Uterus (tissue), 4 donors: ENCODE data around the gene CAMTA1. TPM values are rescaled to one million over a fixed set of nuclear protein-coding genes. Genes with fewer than 3 reads are reported as not detected.

Experiments
- DNase-seq, 2 donors: peaks; one replicate each; pipeline ENCODE4 v3.0.0-alpha.2; 2019 to 2020
- H3K27ac ChIP-seq, 2 donors: fragments of 200-600 bp; sonication (generic); 1 replicate in 1 of 2; 2 replicates in 1 of 2; pipeline ENCODE4 v1.5.1; 2016 to 2018
- H3K27me3 ChIP-seq, 2 donors: fragments of 200-600 bp; sonication (generic); one replicate each; pipeline ENCODE4 v1.5.1; 2018 to 2019; ENCODE audit warnings: control low read depth in 1 of 2
- H3K36me3 ChIP-seq, 2 donors: fragments of 200-600 bp; sonication (generic); one replicate each; pipeline ENCODE4 v1.5.1; 2019; ENCODE audit warnings: control low read depth in 1 of 2
- H3K4me1 ChIP-seq, 2 donors: fragments of 200-600 bp; sonication (generic); one replicate each; pipeline ENCODE4 v1.5.1; 2018 to 2019; ENCODE audit warnings: control low read depth in 1 of 2
- H3K4me3 ChIP-seq, 2 donors: fragments of 200-600 bp; sonication (generic); 1 replicate in 1 of 2; 2 replicates in 1 of 2; pipeline ENCODE4 v1.5.1; 2018 to 2019; ENCODE audit warnings: mild to moderate bottlenecking in 1 of 2
- H3K9me3 ChIP-seq, 2 donors: fragments of 200-600 bp; sonication (generic); one replicate each; pipeline ENCODE4 v1.5.1; 2019; ENCODE audit warnings: control low read depth in 1 of 2
- POLR2A ChIP-seq, 2 donors: fragments of 450-650 bp; IDR thresholded peaks; one replicate each; pipeline ENCODE4 v1.6.1; 2016; ENCODE audit warnings: antibody characterized with exemption in 2 of 2, mild to moderate bottlenecking in 1 of 2, moderate library complexity in 1 of 2
- intact Hi-C: fragments of 100-400 bp; cut with DNase I; formaldehyde crosslinking; loops from one replicate; pipeline ENCODE4 v1.15.1; 2023; ENCODE audit warnings: low total_unique reads
- total RNA-seq, 4 donors: library from RNA; depleted of rRNA in 3 of 4; stranded (reverse); fragments of >200 nt in 3 of 4; gene quantifications; one replicate each; pipeline versions ENCODE4 v1.1.0 to v1.2.4, GENCODE V29; 2014 to 2023
- TF ChIP-seq, protein P1 (sequence below), 4 experiments: fragments of 200-600 bp in 2 of 4; fragments of 450-650 bp in 2 of 4; sonication (generic) in 2 of 4; IDR thresholded peaks; one replicate each; pipeline ENCODE4 v1.5.1; 2016 to 2019; ENCODE audit warnings: antibody characterized with exemption in 4 of 4, mild to moderate bottlenecking in 2 of 4, moderate library complexity in 1 of 4
- donor health status: DM: yes; HTN: yes; CAD: no.

CAMTA1 gene
- total RNA-seq, 4 donors from 2014 or later: 29.7 to 427 (median 64.8) TPM

DNA sequence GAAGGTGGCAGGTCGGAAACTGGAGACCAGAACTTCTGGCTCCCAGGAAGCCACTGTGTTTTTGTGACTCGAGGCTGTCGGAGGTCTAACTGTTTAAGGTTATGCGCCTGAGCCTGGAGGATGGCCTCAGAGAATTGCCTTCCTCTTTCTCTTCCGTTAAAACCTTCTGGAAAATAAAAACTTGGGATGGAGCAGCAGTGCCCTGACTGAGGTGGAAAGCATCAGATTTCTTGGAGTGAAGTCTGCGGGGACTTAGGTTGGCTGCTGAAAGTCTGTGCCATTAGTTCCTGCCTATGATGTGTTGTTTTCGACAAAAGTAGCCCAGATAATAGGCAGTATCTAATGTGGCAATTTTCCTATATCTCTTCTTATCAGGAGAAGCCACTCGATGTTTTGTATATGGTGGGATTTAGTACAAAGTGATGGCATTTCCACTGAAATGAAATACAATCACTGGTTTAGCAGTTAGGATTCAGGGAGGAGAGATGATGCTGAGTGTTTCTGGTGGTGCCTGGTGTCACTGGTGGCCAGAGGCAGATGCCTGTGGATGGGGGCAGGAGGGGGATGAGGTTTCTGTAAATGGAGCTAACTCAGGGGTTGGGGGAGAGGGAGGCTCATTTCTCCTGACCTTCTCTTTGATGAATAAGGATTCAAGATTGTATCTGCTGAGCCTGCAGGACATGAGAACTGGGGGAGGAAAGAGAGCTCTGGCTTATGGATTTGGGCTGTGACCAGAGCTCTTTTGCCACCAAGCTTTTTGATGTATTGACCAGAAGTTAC lies 150.8 kb downstream of the CAMTA1 start:
- peaks cover 0 to 3% of the 10 kb centered on the region in 2 donors for H3K4me1 ChIP-seq
- no peak overlapping the region for H3K27ac ChIP-seq
- no peak overlapping the region for H3K4me3 ChIP-seq
- TF ChIP-seq POLR2A (IDR thresholded peaks at IDR 0.05): no peak
- TF ChIP-seq, protein P1, sequence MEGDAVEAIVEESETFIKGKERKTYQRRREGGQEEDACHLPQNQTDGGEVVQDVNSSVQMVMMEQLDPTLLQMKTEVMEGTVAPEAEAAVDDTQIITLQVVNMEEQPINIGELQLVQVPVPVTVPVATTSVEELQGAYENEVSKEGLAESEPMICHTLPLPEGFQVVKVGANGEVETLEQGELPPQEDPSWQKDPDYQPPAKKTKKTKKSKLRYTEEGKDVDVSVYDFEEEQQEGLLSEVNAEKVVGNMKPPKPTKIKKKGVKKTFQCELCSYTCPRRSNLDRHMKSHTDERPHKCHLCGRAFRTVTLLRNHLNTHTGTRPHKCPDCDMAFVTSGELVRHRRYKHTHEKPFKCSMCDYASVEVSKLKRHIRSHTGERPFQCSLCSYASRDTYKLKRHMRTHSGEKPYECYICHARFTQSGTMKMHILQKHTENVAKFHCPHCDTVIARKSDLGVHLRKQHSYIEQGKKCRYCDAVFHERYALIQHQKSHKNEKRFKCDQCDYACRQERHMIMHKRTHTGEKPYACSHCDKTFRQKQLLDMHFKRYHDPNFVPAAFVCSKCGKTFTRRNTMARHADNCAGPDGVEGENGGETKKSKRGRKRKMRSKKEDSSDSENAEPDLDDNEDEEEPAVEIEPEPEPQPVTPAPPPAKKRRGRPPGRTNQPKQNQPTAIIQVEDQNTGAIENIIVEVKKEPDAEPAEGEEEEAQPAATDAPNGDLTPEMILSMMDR (IDR thresholded peaks at IDR 0.05): no peak
- H3K9me3 ChIP-seq: no peaks in the 10 kb centered on the region
- DNase-seq: no peak
- H3K27me3 ChIP-seq: no peaks in the 10 kb centered on the region
- no peaks in the 10 kb centered on the region for H3K36me3 ChIP-seq
- intact Hi-C loops: no loop called here

DNA sequence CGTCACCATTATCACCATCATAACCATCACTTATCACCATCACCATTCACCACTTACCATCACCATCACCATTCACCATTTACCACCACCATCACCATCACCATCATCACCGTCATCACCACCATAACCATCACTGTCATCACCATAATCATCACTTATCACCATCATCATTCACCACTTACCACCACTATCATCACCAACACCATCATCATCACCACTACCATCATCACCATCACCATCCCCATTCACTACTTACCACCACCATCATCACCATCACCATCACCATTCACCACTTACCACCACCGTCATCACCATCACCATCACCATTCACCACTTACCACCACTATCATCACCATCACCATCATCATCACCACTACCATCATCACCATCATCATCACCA lies 151.8 kb downstream of the CAMTA1 start:
- no peak for DNase-seq
- Histone ChIP-seq H3K9me3 (no peaks in the 10 kb centered on the region), H3K4me1 (peaks cover 0 to 3% of the 10 kb centered on the region in 2 donors), H3K36me3 (no peaks in the 10 kb centered on the region), H3K27me3 (no peaks in the 10 kb centered on the region), H3K4me3 (no peak overlapping the region), H3K27ac (no peak overlapping the region)
- TF ChIP-seq, protein P1 (IDR thresholded peaks at IDR 0.05): no peak
- no peak for TF ChIP-seq POLR2A (IDR thresholded peaks at IDR 0.05)
- intact Hi-C loops: no loop called here

DNA sequence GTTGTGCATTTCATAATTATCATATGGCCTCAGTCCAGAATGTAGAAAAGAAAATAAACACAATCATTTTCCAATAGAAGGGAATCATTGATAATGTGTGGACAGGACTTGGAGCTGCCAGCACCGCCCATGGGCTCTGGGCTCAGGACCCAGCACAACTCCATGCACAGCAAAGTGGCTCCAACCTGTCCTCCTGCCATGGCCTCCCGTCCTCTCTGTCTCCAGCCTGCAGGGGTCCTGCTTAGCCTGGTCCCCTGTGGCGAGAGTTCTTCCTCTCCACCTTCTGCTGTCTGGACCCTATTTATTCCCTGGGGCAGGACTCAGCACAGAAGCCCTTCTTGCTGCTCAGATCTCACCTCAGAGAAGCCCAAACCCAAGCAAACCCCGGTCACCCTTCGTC lies 154.1 kb downstream of the CAMTA1 start:
- peaks cover 0 to 3% of the 10 kb centered on the region in 2 donors for H3K4me1 ChIP-seq

DNA sequence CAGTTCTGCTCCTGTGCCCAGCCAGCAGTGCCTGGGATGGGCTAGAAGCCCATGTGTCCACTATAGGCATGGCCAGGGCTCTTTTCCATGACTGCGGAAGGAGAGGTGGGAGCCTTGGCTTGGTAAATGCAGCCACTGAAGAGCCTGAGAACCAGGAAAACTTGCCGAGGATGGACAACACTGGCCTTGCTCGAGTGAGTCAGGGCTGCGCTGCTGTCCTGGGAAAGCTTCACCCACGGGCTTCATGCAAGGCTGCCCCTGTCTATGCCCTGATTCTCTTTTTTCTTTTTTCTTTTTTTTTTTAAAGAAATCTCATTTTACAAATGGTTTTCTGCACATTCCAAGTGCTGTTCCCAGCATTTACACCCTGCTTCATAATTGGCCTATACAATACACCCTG lies 156.5 kb downstream of the CAMTA1 start:
- intact Hi-C loops: no loop called here
- no peaks in the 10 kb centered on the region for H3K36me3 ChIP-seq
- no peak overlapping the region for H3K4me3 ChIP-seq

More for the DNA sequence above, 154.1 kb downstream of the CAMTA1 start:
- Histone ChIP-seq H3K4me3 (no peak overlapping the region), H3K27me3 (no peaks in the 10 kb centered on the region), H3K36me3 (no peaks in the 10 kb centered on the region), H3K9me3 (no peaks in the 10 kb centered on the region), H3K27ac (no peak overlapping the region)
- intact Hi-C loops: no loop called here
- DNase-seq: no peak
- TF ChIP-seq POLR2A (IDR thresholded peaks at IDR 0.05): no peak
- TF ChIP-seq, protein P1 (IDR thresholded peaks at IDR 0.05): no peak

DNA sequence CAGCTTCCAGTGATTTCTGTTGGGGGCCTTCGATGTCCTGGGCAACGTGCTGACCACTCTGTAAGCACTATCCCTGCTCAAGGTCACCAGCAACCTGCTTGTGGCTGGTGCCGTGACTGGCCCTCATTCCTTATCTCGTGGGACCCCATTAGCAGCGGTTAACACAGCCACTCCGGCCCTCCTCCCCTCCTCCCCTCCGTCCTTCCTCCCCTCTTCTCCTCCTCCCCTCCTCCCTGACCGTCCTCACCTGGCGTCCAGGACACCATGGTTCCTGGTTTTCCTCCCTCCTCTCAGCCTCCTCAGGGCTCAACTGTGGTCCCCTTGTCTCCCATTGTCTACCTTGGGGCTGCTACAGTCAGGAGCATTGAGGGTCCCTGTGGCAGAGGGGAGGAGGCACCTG lies 157.7 kb downstream of the CAMTA1 start:
- Histone ChIP-seq H3K27ac (no peak overlapping the region), H3K4me1 (no peaks in the 10 kb centered on the region), H3K36me3 (no peaks in the 10 kb centered on the region), H3K9me3 (no peaks in the 10 kb centered on the region), H3K4me3 (no peak overlapping the region), H3K27me3 (no peaks in the 10 kb centered on the region)
- DNase-seq: no peak
- TF ChIP-seq, protein P1 (IDR thresholded peaks at IDR 0.05): no peak
- no peak for TF ChIP-seq POLR2A (IDR thresholded peaks at IDR 0.05)
- intact Hi-C loops: no loop called here

More for the DNA sequence above, 156.5 kb downstream of the CAMTA1 start:
- DNase-seq: no peak
- Histone ChIP-seq H3K4me1 (no peaks in the 10 kb centered on the region), H3K27ac (no peak overlapping the region), H3K27me3 (no peaks in the 10 kb centered on the region), H3K9me3 (no peaks in the 10 kb centered on the region)
- TF ChIP-seq POLR2A (IDR thresholded peaks at IDR 0.05): no peak
- TF ChIP-seq, protein P1 (IDR thresholded peaks at IDR 0.05): no peak
